G401 (cell line): ENCODE measurements around the gene PKNOX2. TPM values are rescaled to one million over a fixed set of nuclear protein-coding genes. Genes with fewer than 3 reads are reported as not detected.
A peak's percentile ranks its signal among the peaks of the same experiment; 100 is the strongest.

Experiments
- DNase-seq: peaks from one replicate; pipeline ENCODE4 v3.0.0-alpha.2; 2015; ENCODE audit warnings: low spot score
- in situ Hi-C: cut with HindIII; loops from 2 replicates; pipeline ENCODE4 v1.10.0; 2016; ENCODE audit warnings: low sequenced_read_pairs, mixed read lengths
- total RNA-seq: library from RNA; depleted of rRNA; stranded (reverse); fragments of >200 nt; shearing (Covaris generic); gene quantifications from 2 replicates; pipeline ENCODE4 v1.2.3, GENCODE V29; 2014

Gene PKNOX2
- total RNA-seq, 1 experiment from 2014 or later = 4.6 TPM

GRCh38 chr11:125271483-125272091 lies 107.0 kb downstream of the PKNOX2 start:
- in situ Hi-C loops = no loop called here
- no peak for DNase-seq

- DNase-seq = no peak
- in situ Hi-C loops = no loop called here
These were observed 107.5 kb downstream of the PKNOX2 start for GRCh38 chr11:125272092-125272491.

- in situ Hi-C loops = no loop called here
- no peak for DNase-seq
These were observed 108.3 kb downstream of the PKNOX2 start for GRCh38 chr11:125272821-125273220.

- in situ Hi-C loops = no loop called here
These were observed 109.0 kb downstream of the PKNOX2 start for GRCh38 chr11:125273519-125274000.

GRCh38 chr11:125274309-125274708 lies 109.8 kb downstream of the PKNOX2 start:
- in situ Hi-C loops = no loop called here
- DNase-seq = no peak

More at GRCh38 chr11:125273519-125274000, 109.0 kb downstream of the PKNOX2 start:
- no peak for DNase-seq

- in situ Hi-C loops = no loop called here
- no peak for DNase-seq
These were observed 110.2 kb downstream of the PKNOX2 start for GRCh38 chr11:125274774-125275173.

- DNase-seq = no peak
- in situ Hi-C loops = no loop called here
These were observed 111.5 kb downstream of the PKNOX2 start for GRCh38 chr11:125275905-125276618.

GRCh38 chr11:125276619-125276976 lies 112.0 kb downstream of the PKNOX2 start:
- no peak for DNase-seq
- in situ Hi-C loops = no loop called here

- in situ Hi-C loops = no loop called here
- no peak for DNase-seq
These were observed 115.3 kb downstream of the PKNOX2 start for GRCh38 chr11:125279676-125280418.

- DNase-seq = no peak
- in situ Hi-C loops = no loop called here
These were observed 116.1 kb downstream of the PKNOX2 start for GRCh38 chr11:125280646-125281045.

- in situ Hi-C loops = no loop called here
- DNase-seq = no peak
These were observed 117.5 kb downstream of the PKNOX2 start for GRCh38 chr11:125281831-125282595.

GRCh38 chr11:125282596-125282914 lies 118.0 kb downstream of the PKNOX2 start:
- no peak for DNase-seq
- in situ Hi-C loops = no loop called here

GRCh38 chr11:125284245-125284850 lies 119.8 kb downstream of the PKNOX2 start:
- in situ Hi-C loops = no loop called here
- no peak for DNase-seq

GRCh38 chr11:125285844-125286243 lies 121.3 kb downstream of the PKNOX2 start:
- in situ Hi-C loops = no loop called here

GRCh38 chr11:125286486-125286885 lies 121.9 kb downstream of the PKNOX2 start:
- no peak for DNase-seq
- in situ Hi-C loops = no loop called here

More at GRCh38 chr11:125285844-125286243, 121.3 kb downstream of the PKNOX2 start:
- no peak for DNase-seq

- DNase-seq = peak; percentile 82
- in situ Hi-C loops = no loop called here
These were observed 123.1 kb downstream of the PKNOX2 start for GRCh38 chr11:125287491-125288210.

- in situ Hi-C loops = no loop called here
- no peak for DNase-seq
These were observed 125.0 kb downstream of the PKNOX2 start for GRCh38 chr11:125289419-125290098.

GRCh38 chr11:125290263-125290662 lies 125.7 kb downstream of the PKNOX2 start:
- DNase-seq = no peak
- in situ Hi-C loops = no loop called here
